Endodermal cell (in vitro differentiated cells): ENCODE measurements around the gene PKLR. TPM values are rescaled to one million over a fixed set of nuclear protein-coding genes. Genes with fewer than 3 reads are reported as not detected.

Experiments
- DNase-seq: peaks from one replicate; pipeline ENCODE4 v3.0.0-alpha.2; 2017
- H3K27ac ChIP-seq: 2 replicates; pipeline ENCODE4 v1.5.1; 2013; ENCODE audit warnings: mild to moderate bottlenecking, low read depth, low read length, moderate library complexity
- H3K27me3 ChIP-seq: 2 replicates; pipeline ENCODE4 v1.6.1; 2013; ENCODE audit warnings: mild to moderate bottlenecking, low read length, moderate library complexity; ENCODE audit not compliant: insufficient read depth, control insufficient read depth, poor library complexity, severe bottlenecking
- H3K36me3 ChIP-seq: 2 replicates; pipeline ENCODE4 v1.7.0; 2013; ENCODE audit warnings: mild to moderate bottlenecking, low read length, moderate library complexity; ENCODE audit not compliant: control insufficient read depth, insufficient read depth
- H3K4me1 ChIP-seq: one replicate; pipeline ENCODE4 v1.7.0; 2013; ENCODE audit warnings: low read length; ENCODE audit not compliant: control insufficient read depth, insufficient read depth
- H3K4me3 ChIP-seq: 2 replicates; pipeline ENCODE4 v1.5.1; 2013; ENCODE audit warnings: mild to moderate bottlenecking, low read length, moderate library complexity
- H3K9ac ChIP-seq: 2 replicates; pipeline ENCODE4 v1.6.1; 2013; ENCODE audit warnings: mild to moderate bottlenecking, low read length, moderate library complexity; ENCODE audit not compliant: poor library complexity, severe bottlenecking; ENCODE audit errors: extremely low read depth
- H3K9me3 ChIP-seq: 2 replicates; pipeline ENCODE4 v1.6.1; 2013; ENCODE audit warnings: mild to moderate bottlenecking, low read length, moderate library complexity; ENCODE audit not compliant: control insufficient read depth
- H3K27ac Mint-ChIP-seq: 2 replicates; pipeline ENCODE4 v1.8.0; 2020; ENCODE audit warnings: mixed read lengths
- H3K27me3 Mint-ChIP-seq: 2 replicates; pipeline ENCODE4 v1.8.0; 2021; ENCODE audit warnings: mild to moderate bottlenecking, mixed read lengths; ENCODE audit not compliant: insufficient read depth
- H3K36me3 Mint-ChIP-seq: 2 replicates; pipeline ENCODE4 v1.8.0; 2020; ENCODE audit warnings: low read depth, mixed read lengths
- H3K4me1 Mint-ChIP-seq: 2 replicates; pipeline ENCODE4 v1.8.0; 2020; ENCODE audit warnings: mixed read lengths
- H3K4me3 Mint-ChIP-seq: 2 replicates; pipeline ENCODE4 v1.8.0; 2020; ENCODE audit warnings: mild to moderate bottlenecking, moderate library complexity, mixed read lengths
- H3K9me3 Mint-ChIP-seq: 2 replicates; pipeline ENCODE4 v1.8.0; 2020; ENCODE audit warnings: mild to moderate bottlenecking, mixed read lengths
- CTCF ChIP-seq: fragments of 200-600 bp; sonication (generic); conservative IDR thresholded peaks from 2 replicates; pipeline ENCODE4 v1.5.0; 2021; ENCODE audit warnings: antibody characterized with exemption, mild to moderate bottlenecking
- WGBS, 2 experiments: methylation state at CpG; one replicate each; pipeline versions ENCODE4 v1.1.5 to v1.1.7; 2013; ENCODE audit warnings: missing lambda C conversion rate in 2 of 2, mixed read lengths in 1 of 2; ENCODE audit not compliant: insufficient coverage in 1 of 2, insufficient read length in 1 of 2; 5-methylcytosine and 5-hydroxymethylcytosine counted together
- total RNA-seq, 2 donors: library from RNA; stranded (reverse); fragmentation: NEBNext Ultra II Directional in 1 of 2; extraction: Animal tissue kit (Norgen Biotek cat#: 25700) in 1 of 2; gene quantifications; 2 replicates in 1 of 2; 3 replicates in 1 of 2; pipeline ENCODE4 v1.2.1, GENCODE V29; 2021

The PKLR gene
- total RNA-seq, 2 donors from 2014 or later: 0.40 TPM; not detected in 1

DNA sequence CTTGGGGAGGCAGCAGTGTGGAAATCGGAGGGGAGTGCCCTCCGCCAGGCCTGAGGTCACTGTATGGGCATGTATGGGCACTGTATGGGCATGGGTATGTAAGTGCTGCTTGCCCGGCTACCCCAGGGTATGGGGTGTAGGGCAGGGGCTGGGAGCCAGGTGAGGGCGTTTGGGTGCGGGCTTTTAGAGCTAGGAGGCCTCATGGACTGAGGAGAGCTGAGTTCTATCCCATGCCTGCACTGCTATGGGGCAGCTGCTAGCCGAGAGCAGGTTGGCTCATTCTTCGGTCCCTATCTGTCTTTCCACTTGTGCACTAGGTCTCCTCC, 5.3 kb downstream of the PKLR start:
- Mint-ChIP-seq H3K27ac (no peak overlapping the region), H3K9me3 (no peaks in the 10 kb centered on the region), H3K4me1 (peaks cover 8% of the 10 kb centered on the region), H3K36me3 (no peaks in the 10 kb centered on the region), H3K4me3 (peak overlapping the region; percentile 49), H3K27me3 (peaks cover 50% of the 10 kb centered on the region)
- no peaks in the 10 kb centered on the region for H3K4me1 ChIP-seq
- no peak overlapping the region for H3K27ac ChIP-seq
- peaks cover 43% of the 10 kb centered on the region for H3K27me3 ChIP-seq
- no peak overlapping the region for H3K9ac ChIP-seq
- DNase-seq: no peak
- no peaks in the 10 kb centered on the region for H3K36me3 ChIP-seq
- TF ChIP-seq CTCF: no peak
- no peaks in the 10 kb centered on the region for H3K9me3 ChIP-seq
- H3K4me3 ChIP-seq: no peak overlapping the region
- WGBS, 2 experiments: 88 to 100% methylated on average over 5 to 7 of the region's 7 CpGs

DNA sequence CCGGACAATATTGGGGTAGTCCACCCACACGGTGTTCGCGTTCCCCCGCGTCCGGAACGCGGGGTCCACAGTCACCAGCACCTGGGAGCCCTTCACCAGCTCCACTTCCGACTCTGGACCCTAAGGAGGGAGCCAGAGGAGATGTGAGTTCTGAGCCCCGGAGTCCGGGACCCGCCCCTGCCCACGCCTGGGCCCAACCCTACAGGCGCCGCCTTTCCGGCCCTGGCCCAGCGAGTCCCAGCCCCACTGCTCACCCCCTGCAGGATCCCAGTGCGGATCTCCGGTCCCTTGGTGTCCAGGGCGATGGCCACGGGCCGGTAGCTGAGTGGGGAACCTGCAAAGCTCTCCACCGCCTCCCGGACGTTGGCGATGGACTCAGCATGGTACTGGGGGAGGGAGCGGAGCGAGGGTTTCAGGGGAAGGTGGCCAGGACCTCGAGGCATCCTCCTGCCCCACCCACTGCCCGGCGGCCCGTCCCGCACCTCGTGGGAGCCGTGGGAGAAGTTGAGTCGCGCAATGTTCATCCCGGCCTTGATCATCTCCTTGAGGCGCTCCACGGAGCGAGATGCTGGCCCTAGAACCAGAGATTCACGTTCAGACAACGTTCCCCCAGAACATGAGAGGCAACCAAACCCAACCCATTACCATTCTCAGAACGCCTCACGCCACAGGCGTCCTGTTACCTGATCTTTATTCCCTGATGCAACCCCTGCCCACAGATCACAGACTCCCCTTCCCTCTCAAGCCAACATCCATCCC, 5.9 kb downstream of the PKLR start:
- no peak overlapping the region for H3K27ac Mint-ChIP-seq
- H3K4me1 ChIP-seq: no peaks in the 10 kb centered on the region
- H3K9me3 ChIP-seq: no peaks in the 10 kb centered on the region
- H3K27me3 Mint-ChIP-seq: peaks cover 50% of the 10 kb centered on the region
- no peaks in the 10 kb centered on the region for H3K9me3 Mint-ChIP-seq
- peak overlapping the region; percentile 49 for H3K4me3 Mint-ChIP-seq
- H3K36me3 ChIP-seq: no peaks in the 10 kb centered on the region
- peaks cover 8% of the 10 kb centered on the region for H3K4me1 Mint-ChIP-seq
- H3K9ac ChIP-seq: no peak overlapping the region
- H3K36me3 Mint-ChIP-seq: no peaks in the 10 kb centered on the region
- DNase-seq: peak; percentile 75
- peak overlapping the region; percentile 77 for H3K4me3 ChIP-seq
- 15 to 29% methylated on average over 11 to 47 of the region's 47 CpGs for WGBS, 2 experiments
- TF ChIP-seq CTCF: no peak
- no peak overlapping the region for H3K27ac ChIP-seq
- H3K27me3 ChIP-seq: peaks cover 43% of the 10 kb centered on the region

- H3K9me3 ChIP-seq: no peaks in the 10 kb centered on the region
- H3K9ac ChIP-seq: no peak overlapping the region
- WGBS, 2 experiments: 51 to 73% methylated on average over 28 to 46 of the region's 46 CpGs
- no peaks in the 10 kb centered on the region for H3K4me1 ChIP-seq
- no peak overlapping the region for H3K27ac ChIP-seq
- peaks cover 8% of the 10 kb centered on the region for H3K4me1 Mint-ChIP-seq
- no peaks in the 10 kb centered on the region for H3K36me3 Mint-ChIP-seq
- no peaks in the 10 kb centered on the region for H3K36me3 ChIP-seq
- H3K4me3 ChIP-seq: peak overlapping the region; percentile 77
- peak overlapping the region; percentile 49 for H3K4me3 Mint-ChIP-seq
- no peak overlapping the region for H3K27ac Mint-ChIP-seq
- H3K9me3 Mint-ChIP-seq: no peaks in the 10 kb centered on the region
- peaks cover 50% of the 10 kb centered on the region for H3K27me3 Mint-ChIP-seq
- no peak for TF ChIP-seq CTCF
- H3K27me3 ChIP-seq: peaks cover 43% of the 10 kb centered on the region
- peak; percentile 59 for DNase-seq
These were observed 6.6 kb downstream of the PKLR start for GRCh38 chr1:155294520-155295182.
